K562 (cell line): ENCODE measurements around the gene DAPK2. TPM values are rescaled to one million over a fixed set of nuclear protein-coding genes. Genes with fewer than 3 reads are reported as not detected.

ENCODE experiments used
- ATAC-seq: fragments of 200-7000 bp; cut with Tn5 transposase; 3 replicates; pipeline ENCODE4 v1.9.1; 2020; ENCODE audit warnings: moderate library complexity
- BruUV-seq: library from RNA; stranded (reverse); fragments of 400-500 nt; replicated peaks from 2 replicates; lab custom pipeline; 2021; lab: Mats Ljungman, UMichigan
- CTCF ChIA-PET: fragments of 300-600 bp; formaldehyde crosslinking; extraction: SDS; loops from one replicate; lab custom pipeline; 2021; ENCODE audit warnings: low intra/inter-chr PET ratio; lab: Yijun Ruan, JAX
- POLR2A ChIA-PET: fragments of 300-600, 350-650 bp; sonication (Branson Sonifier 250); formaldehyde crosslinking; extraction: SDS; loops from one replicate; lab custom pipeline; 2021; ENCODE audit warnings: antibody characterized with exemption, inconsistent platforms; lab: Yijun Ruan, JAX
- DNase-seq, 4 experiments: peaks; one replicate each; pipeline versions ENCODE4 v3.0.0 to v3.0.0-alpha.2; 2011 to 2018; ENCODE audit warnings: low spot score in 3 of 4, mixed read lengths in 3 of 4; ENCODE audit errors: extremely low read depth in 1 of 4
- FAIRE-seq: peaks from 2 replicates; lab custom pipeline; 2011; peaks lifted over from hg19 to GRCh38; lab: Jason Lieb, UNC
- H2AFZ ChIP-seq: 2 replicates; pipeline ENCODE4 v1.6.0; 2011; ENCODE audit warnings: low read depth, low read length, control low read depth, inconsistent platforms
- H3K27ac ChIP-seq: fragments of 200-600 bp; 3 replicates; pipeline ENCODE4 v1.8.0; 2011; ENCODE audit warnings: low read depth, mild to moderate bottlenecking, control low read depth, inconsistent platforms, low read length, moderate library complexity, mixed read lengths; ENCODE audit errors: extremely low read depth
- H3K27me3 ChIP-seq, 2 experiments: fragments of 300-600 bp in 1 of 2; 2 replicates in 1 of 2; 3 replicates in 1 of 2; pipeline versions ENCODE4 v1.6.0 to v1.8.0; 2011; ENCODE audit warnings: inconsistent platforms in 2 of 2, low read length in 2 of 2, mild to moderate bottlenecking in 1 of 2, mixed read lengths in 1 of 2, moderate library complexity in 1 of 2; ENCODE audit not compliant: control insufficient read depth in 2 of 2, insufficient read depth in 2 of 2
- H3K36me3 ChIP-seq: fragments of 300-600 bp; 3 replicates; pipeline ENCODE4 v1.8.0; 2011; ENCODE audit warnings: mild to moderate bottlenecking, low read length, inconsistent platforms; ENCODE audit not compliant: control insufficient read depth, insufficient read depth
- H3K4me1 ChIP-seq, 2 experiments: fragments of 200-600 bp in 1 of 2; replicated peaks in 1 of 2; 2 replicates in 1 of 2; 3 replicates in 1 of 2; pipeline versions ENCODE4 v1.5.1 to v1.8.0; 2011; ENCODE audit warnings: inconsistent platforms in 2 of 2, low read length in 2 of 2, mild to moderate bottlenecking in 1 of 2, mixed read lengths in 1 of 2, moderate library complexity in 1 of 2; ENCODE audit not compliant: control insufficient read depth in 2 of 2, insufficient read depth in 2 of 2
- H3K4me2 ChIP-seq: 2 replicates; pipeline ENCODE4 v1.6.1; 2011; ENCODE audit warnings: low read length, control low read depth, inconsistent platforms, mixed read lengths; ENCODE audit not compliant: insufficient read depth
- H3K4me3 ChIP-seq: fragments of 200-600 bp; sonication (generic), shearing (Covaris generic); 2 replicates; pipeline ENCODE4 v1.5.1; 2016; ENCODE audit warnings: control low read depth, inconsistent platforms
- H3K79me2 ChIP-seq: fragments of 200-600 bp; 3 replicates; pipeline ENCODE4 v1.8.0; 2011; ENCODE audit warnings: low read length, inconsistent platforms; ENCODE audit not compliant: control insufficient read depth, insufficient read depth
- H3K9ac ChIP-seq, 2 experiments: 2 replicates each; pipeline versions ENCODE4 v1.6.0 to v1.6.1; 2011; ENCODE audit warnings: low read depth in 2 of 2, low read length in 2 of 2, control low read depth in 1 of 2, inconsistent platforms in 1 of 2, mild to moderate bottlenecking in 1 of 2, mixed read lengths in 1 of 2; ENCODE audit not compliant: insufficient read depth in 1 of 2
- H3K9me1 ChIP-seq: one replicate; pipeline ENCODE4 v1.6.0; 2011; ENCODE audit warnings: inconsistent platforms, mild to moderate bottlenecking, low read length, moderate library complexity; ENCODE audit not compliant: control insufficient read depth, insufficient read depth
- H3K9me3 ChIP-seq: replicated peaks from 2 replicates; pipeline ENCODE4 v1.5.1; 2011; ENCODE audit warnings: low read depth, low read length, inconsistent platforms; ENCODE audit not compliant: control insufficient read depth, insufficient read depth
- H4K20me1 ChIP-seq: replicated peaks from 2 replicates; pipeline ENCODE4 v1.6.1; 2011; ENCODE audit warnings: low read length, inconsistent platforms, mixed read lengths; ENCODE audit not compliant: control insufficient read depth, insufficient read depth
- ESRRA ChIP-seq: fragments of 450-650 bp; IDR thresholded peaks from 2 replicates; pipeline ENCODE4 v1.6.1; 2014; ENCODE audit warnings: low read depth, mild to moderate bottlenecking, moderate library complexity, borderline replicate concordance
- PBX2 ChIP-seq, 2 experiments: IDR thresholded peaks in 1 of 2; conservative IDR thresholded peaks in 1 of 2; 2 replicates each; pipeline ENCODE4 v1.6.1; 2016; ENCODE audit warnings: low read depth in 2 of 2, mild to moderate bottlenecking in 1 of 2, missing compliant biosample characterization in 1 of 2, missing genetic modification characterization in 1 of 2, moderate library complexity in 1 of 2
- SIX5 ChIP-seq, 2 experiments: IDR thresholded peaks; 2 replicates each; pipeline ENCODE4 v1.6.1; 2011; ENCODE audit warnings: low read length in 2 of 2, borderline replicate concordance in 1 of 2, low read depth in 1 of 2, mild to moderate bottlenecking in 1 of 2, moderate library complexity in 1 of 2; ENCODE audit not compliant: insufficient read depth in 1 of 2
- ZKSCAN8 ChIP-seq: fragments of 200-800 bp; sonication (Bioruptor generic); IDR thresholded peaks from 2 replicates; pipeline ENCODE4 v1.6.1; 2016; ENCODE audit warnings: missing genetic modification characterization, missing compliant biosample characterization
- ZNF384 ChIP-seq: IDR thresholded peaks from 2 replicates; pipeline ENCODE4 v1.6.1; 2012; ENCODE audit warnings: low read depth, low read length, improper control_type of control experiment
- ZNF609 ChIP-seq: sonication (generic); formaldehyde crosslinking; IDR thresholded peaks from 2 replicates; pipeline ENCODE4 v1.8.1; 2023; ENCODE audit warnings: missing genetic modification reagents, mild to moderate bottlenecking, borderline replicate concordance
- WGBS: fragments of 100-300 bp; shearing (Covaris generic); methylation state at CpG from one replicate; pipeline ENCODE4 v1.1.6; 2016; ENCODE audit warnings: low coverage, mixed read lengths; ENCODE audit not compliant: insufficient coverage; ENCODE audit errors: missing lambda C conversion rate; 5-methylcytosine and 5-hydroxymethylcytosine counted together
- in situ Hi-C: fragments of 300-500 bp; cut with MboI; formaldehyde crosslinking; loops from 4 replicates; pipeline ENCODE4 v1.15.0; 2018; ENCODE audit warnings: inconsistent platforms, mixed read lengths
- intact Hi-C: fragments of 100-400 bp; cut with micrococcal nuclease; formaldehyde crosslinking; loops from 2 replicates; pipeline ENCODE4 v1.14.2; 2022
- polyA plus RNA-seq, 8 experiments: library from polyadenylated mRNA; depleted of rRNA in 4 of 8; stranded (reverse) in 5 of 8; unstranded in 3 of 8; fragments of >200 nt; fragmentation: Nextera tagmentation in 2 of 8; fragmentation: Illumina TruSeq in 1 of 8; extraction: Ambion mirVana in 2 of 8; extraction: Trizol in 1 of 8; gene quantifications; 2 replicates each; pipeline versions ENCODE4 v1.2.1 to v1.2.3, GENCODE V29; 2011 to 2014; ENCODE audit warnings: inconsistent platforms in 1 of 8, missing spikeins in 1 of 8
- total RNA-seq, 7 experiments: library from RNA; depleted of rRNA in 6 of 7; stranded (reverse); fragments of >200 nt in 6 of 7; fragmentation: Illumina TruSeq in 2 of 7; extraction: Trizol in 2 of 7; gene quantifications; 2 replicates each; pipeline versions ENCODE4 v1.2.1 to v1.2.3, GENCODE V29; 2011 to 2021; ENCODE audit warnings: low replicate concordance in 1 of 7

The DAPK2 gene
- total and polyA plus RNA-seq, 9 of the 15 experiments (the other 6 are each of a cell fraction or from before 2014, with no cell fraction given), result 0.14 to 5.2 (median 2.2) TPM

GRCh38 chr15:64068133-64068532, 21.8 kb upstream of the DAPK2 start:
- Histone ChIP-seq H3K36me3 (peaks cover 30% of the 10 kb centered on the region), H3K4me3 (no peak overlapping the region), H3K9me3 (no peaks in the 10 kb centered on the region), H3K27ac (no peak overlapping the region), H3K9me1 (no peaks in the 10 kb centered on the region)
- DNase-seq, result peak in 1 of 4 experiments; percentile 4
- CTCF ChIA-PET, result interaction anchor here (0.8 to 3.3 kb wide), 4 partner anchors 315 to 1020 kb away, joined by 3 to 12 read pairs (median 6); no protein-coding TSS in a partner anchor
- intact Hi-C loops, result loop anchor here (2.0 to 5.0 kb wide), 5 partner anchors 85 to 781 kb away; partner anchors contain the start of gene FBXL22
- TF ChIP-seq ZKSCAN8 (CRISPR knock-in tag), result no peak
- no peak for TF ChIP-seq ZNF609
- TF ChIP-seq PBX2 (CRISPR knock-in tag; IDR thresholded peaks at IDR 0.05; ENCODE audit: low read depth), result no peak
- TF ChIP-seq PBX2 (tag; conservative IDR thresholded peaks at IDR 0.05; ENCODE audit: low read depth), result no peak
- no peak for TF ChIP-seq SIX5 (IDR thresholded peaks at IDR 0.05; ENCODE audit: borderline replicate concordance in 1 of 2, insufficient read depth in 1 of 2, low read depth in 1 of 2, low read length in 2 of 2)
- no peak for TF ChIP-seq ZNF384
- no peak for TF ChIP-seq ESRRA
- TF ChIP-seq, all 486 proteins: peak for 0
- POLR2A ChIA-PET, result interaction anchor here (0.7 kb wide), 1 partner anchor 619 kb away, joined by 3 read pairs; no protein-coding TSS in a partner anchor
- ATAC-seq (no peak), FAIRE-seq (peak; percentile 40)
- H4K20me1 ChIP-seq, result peaks cover 5% of the 10 kb centered on the region; the same call in 1 of the 2 replicates
- no peak overlapping the region for H3K4me2 ChIP-seq
- H2AFZ ChIP-seq, result no peak overlapping the region
- no peaks in the 10 kb centered on the region for H3K79me2 ChIP-seq
- H3K9ac ChIP-seq, result no peak overlapping the region
- no TSS peak for BruUV-seq
- H3K27me3 ChIP-seq, result no peaks in the 10 kb centered on the region
- in situ Hi-C loops, result loop anchor here (5.0 to 25.0 kb wide), 3 partner anchors 456 to 781 kb away; partner anchors contain the start of gene APH1B
- peaks cover 3 to 29% of the 10 kb centered on the region in 2 experiments; a peak in 4 of 5 replicates for H3K4me1 ChIP-seq
- 49% methylated on average over 4 of the region's 4 CpGs for WGBS
